ENCODE measurements around the gene ATP9B.

GRCh38 chr18:79187532-79188277, 118.5 kb downstream of the ATP9B start:
- no peak for TF ChIP-seq CTCF (IDR thresholded peaks at IDR 0.05)
- no peak for TF ChIP-seq POLR2AphosphoS5 (IDR thresholded peaks at IDR 0.05; ENCODE audit: low read depth, low read length)
- no peak for TF ChIP-seq SIN3A (IDR thresholded peaks at IDR 0.05; ENCODE audit: borderline replicate concordance, insufficient read depth, low read depth, low read length)

Measured in Panc1 (cell line).